H9 (cell line): Measurements from ENCODE around the gene MARCHF10. TPM values are rescaled to one million over a fixed set of nuclear protein-coding genes. Genes with fewer than 3 reads are reported as not detected.

Experiments used
- DNase-seq: peaks from one replicate; pipeline ENCODE4 v3.0.0-alpha.2; 2017
- H2AFZ ChIP-seq: one replicate; pipeline ENCODE4 v1.6.1; 2013; ENCODE audit warnings: mild to moderate bottlenecking, low read length, control low read depth, moderate library complexity
- H2AK5ac ChIP-seq: 2 replicates; pipeline ENCODE4 v1.6.1; 2013; ENCODE audit warnings: low read length, control low read depth, mixed read lengths; ENCODE audit not compliant: insufficient read length
- H2BK120ac ChIP-seq: one replicate; pipeline ENCODE4 v1.6.1; 2013; ENCODE audit warnings: low read depth, mild to moderate bottlenecking, low read length, control low read depth, inconsistent platforms; ENCODE audit not compliant: poor library complexity, severe bottlenecking
- H2BK12ac ChIP-seq: 2 replicates; pipeline ENCODE4 v1.6.1; 2013; ENCODE audit warnings: low read length, control low read depth, mixed read lengths, low read depth; ENCODE audit not compliant: insufficient read length
- H2BK15ac ChIP-seq: 2 replicates; pipeline ENCODE4 v1.6.1; 2013; ENCODE audit warnings: low read depth, low read length, control low read depth
- H2BK20ac ChIP-seq: one replicate; pipeline ENCODE4 v1.6.1; 2013; ENCODE audit warnings: low read depth, mild to moderate bottlenecking, low read length, control low read depth, inconsistent platforms; ENCODE audit not compliant: poor library complexity, severe bottlenecking
- H2BK5ac ChIP-seq: 2 replicates; pipeline ENCODE4 v1.6.1; 2013; ENCODE audit warnings: low read length, control low read depth, mixed read lengths; ENCODE audit not compliant: insufficient read length
- H3K14ac ChIP-seq: 2 replicates; pipeline ENCODE4 v1.6.1; 2013; ENCODE audit warnings: low read length, control low read depth; ENCODE audit not compliant: insufficient read depth
- H3K18ac ChIP-seq: 2 replicates; pipeline ENCODE4 v1.6.1; 2013; ENCODE audit warnings: low read depth, mild to moderate bottlenecking, mixed read lengths, low read length, control low read depth; ENCODE audit not compliant: insufficient read length
- H3K23ac ChIP-seq: 2 replicates; pipeline ENCODE4 v1.6.1; 2013; ENCODE audit warnings: low read length, control low read depth, mixed read lengths, low read depth; ENCODE audit not compliant: insufficient read length
- H3K23me2 ChIP-seq: 2 replicates; pipeline ENCODE4 v1.6.1; 2013; ENCODE audit warnings: low read depth, mild to moderate bottlenecking, mixed read lengths, low read length, control low read depth; ENCODE audit not compliant: insufficient read length, poor library complexity, severe bottlenecking
- H3K27ac ChIP-seq: 2 replicates; pipeline ENCODE4 v1.5.1; 2013; ENCODE audit warnings: low read length, control low read depth, mixed read lengths, low read depth; ENCODE audit not compliant: insufficient read length
- H3K27me3 ChIP-seq: 2 replicates; pipeline ENCODE4 v1.6.1; 2013; ENCODE audit warnings: low read length, control low read depth, inconsistent platforms; ENCODE audit not compliant: insufficient read depth
- H3K4ac ChIP-seq: 2 replicates; pipeline ENCODE4 v1.6.1; 2013; ENCODE audit warnings: low read depth, mild to moderate bottlenecking, control low read depth, inconsistent platforms, low read length, moderate library complexity
- H3K4me1 ChIP-seq: 2 replicates; pipeline ENCODE4 v1.6.1; 2013; ENCODE audit warnings: low read length, control low read depth, inconsistent platforms; ENCODE audit not compliant: insufficient read depth
- H3K4me2 ChIP-seq: 2 replicates; pipeline ENCODE4 v1.6.1; 2013; ENCODE audit warnings: low read length, control low read depth, mixed read lengths; ENCODE audit not compliant: insufficient read length, insufficient read depth
- H3K56ac ChIP-seq: 2 replicates; pipeline ENCODE4 v1.6.1; 2013; ENCODE audit warnings: low read depth, mild to moderate bottlenecking, mixed read lengths, low read length, control low read depth; ENCODE audit not compliant: insufficient read length
- H3K79me1 ChIP-seq: 2 replicates; pipeline ENCODE4 v1.6.1; 2013; ENCODE audit warnings: low read depth, mild to moderate bottlenecking, moderate library complexity, low read length, control low read depth, inconsistent platforms; ENCODE audit not compliant: insufficient read depth, poor library complexity, severe bottlenecking
- H3K79me2 ChIP-seq: 2 replicates; pipeline ENCODE4 v1.6.1; 2013; ENCODE audit warnings: low read length, control low read depth, inconsistent platforms; ENCODE audit not compliant: insufficient read depth
- H3K9ac ChIP-seq: 2 replicates; pipeline ENCODE4 v1.6.1; 2013; ENCODE audit warnings: low read length, control low read depth, mixed read lengths; ENCODE audit not compliant: insufficient read length; ENCODE audit errors: extremely low read depth
- H3K9me3 ChIP-seq: one replicate; pipeline ENCODE4 v1.6.1; 2013; ENCODE audit warnings: low read depth, low read length, inconsistent platforms; ENCODE audit not compliant: control insufficient read depth
- H3T11ph ChIP-seq: one replicate; pipeline ENCODE4 v1.6.1; 2013; ENCODE audit warnings: mild to moderate bottlenecking, low read length, control low read depth, inconsistent platforms
- H4K20me1 ChIP-seq: one replicate; pipeline ENCODE4 v1.6.1; 2013; ENCODE audit not compliant: control insufficient read depth, insufficient read length, insufficient read depth
- H4K5ac ChIP-seq: 2 replicates; pipeline ENCODE4 v1.6.1; 2013; ENCODE audit warnings: low read depth, mild to moderate bottlenecking, mixed read lengths, low read length, control low read depth; ENCODE audit not compliant: insufficient read length
- H4K8ac ChIP-seq: replicated peaks from 2 replicates; pipeline ENCODE4 v1.6.1; 2013; ENCODE audit warnings: low read length, control low read depth, mixed read lengths, low read depth; ENCODE audit not compliant: insufficient read length
- H4K91ac ChIP-seq: 2 replicates; pipeline ENCODE4 v1.6.1; 2013; ENCODE audit warnings: low read depth, mild to moderate bottlenecking, moderate library complexity, mixed read lengths, low read length, control low read depth; ENCODE audit not compliant: insufficient read length
- H3K27ac Mint-ChIP-seq, 3 experiments: 2 replicates in 2 of 3; 3 replicates in 1 of 3; pipeline ENCODE4 v1.8.0; 2020 to 2021; ENCODE audit warnings: mixed read lengths in 3 of 3, mild to moderate bottlenecking in 1 of 3, moderate library complexity in 1 of 3
- H3K27me3 Mint-ChIP-seq: 2 replicates; pipeline ENCODE4 v1.8.0; 2021; ENCODE audit warnings: low read depth, mild to moderate bottlenecking, moderate library complexity, mixed read lengths
- H3K36me3 Mint-ChIP-seq, 3 experiments: 2 replicates in 2 of 3; 3 replicates in 1 of 3; pipeline ENCODE4 v1.8.0; 2020 to 2021; ENCODE audit warnings: low read depth in 3 of 3, mixed read lengths in 3 of 3; ENCODE audit not compliant: insufficient read depth in 1 of 3
- H3K4me1 Mint-ChIP-seq, 2 experiments: 2 replicates each; pipeline ENCODE4 v1.8.0; 2020; ENCODE audit warnings: mixed read lengths in 2 of 2
- H3K4me3 Mint-ChIP-seq, 2 experiments: 2 replicates in 1 of 2; 3 replicates in 1 of 2; pipeline ENCODE4 v1.8.0; 2020 to 2021; ENCODE audit warnings: mild to moderate bottlenecking in 2 of 2, mixed read lengths in 2 of 2, moderate library complexity in 1 of 2
- H3K9me3 Mint-ChIP-seq, 2 experiments: 2 replicates in 1 of 2; 3 replicates in 1 of 2; pipeline ENCODE4 v1.8.0; 2020; ENCODE audit warnings: mild to moderate bottlenecking in 2 of 2, mixed read lengths in 2 of 2, moderate library complexity in 1 of 2
- WGBS: extraction: QIAGEN DNeasy Blood & Tissue Kit; methylation state at CpG from one replicate; pipeline ENCODE4 v1.1.7; 2013; ENCODE audit warnings: missing lambda C conversion rate, low lambda C conversion rate, mixed read lengths; ENCODE audit not compliant: insufficient read length; ENCODE audit errors: extremely low coverage; 5-methylcytosine and 5-hydroxymethylcytosine counted together
- total RNA-seq: library from RNA; stranded (reverse); gene quantifications from 2 replicates; pipeline ENCODE4 v1.2.1, GENCODE V29; 2021
- TF ChIP-seq, protein P1 (sequence below): fragments of 200-600 bp; sonication (generic); conservative IDR thresholded peaks from 3 replicates; pipeline ENCODE4 v1.8.0; 2021; ENCODE audit warnings: antibody characterized with exemption, mild to moderate bottlenecking

MARCHF10 gene
- total RNA-seq, 1 experiment from 2014 or later = not detected

DNA sequence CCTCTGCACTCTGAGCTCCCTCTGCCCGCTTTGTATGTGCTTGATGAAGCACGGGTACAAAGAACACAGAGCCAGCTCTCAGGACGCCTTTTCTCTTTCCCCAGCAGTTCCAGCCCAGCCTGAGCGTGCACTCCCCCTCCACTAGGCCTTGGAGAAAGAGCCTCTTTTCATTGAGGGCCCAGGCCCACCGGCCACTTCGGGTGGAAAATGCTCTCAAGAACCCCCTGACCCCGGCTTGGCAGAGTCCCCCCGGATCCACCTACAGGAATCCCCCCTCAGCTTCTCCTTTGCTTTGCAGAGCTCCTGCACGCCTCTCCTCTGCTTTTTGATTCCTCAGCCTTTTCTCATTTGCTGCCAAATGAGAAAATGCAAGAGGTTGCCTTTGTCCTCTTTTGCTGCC lies 150.4 kb downstream of the MARCHF10 start:
- Histone ChIP-seq H3K23ac (no peak overlapping the region), H4K8ac (no peak overlapping the region), H3K23me2 (peaks cover 4% of the 10 kb centered on the region), H3K79me2 (no peaks in the 10 kb centered on the region), H4K20me1 (no peaks in the 10 kb centered on the region), H3K4me1 (no peaks in the 10 kb centered on the region; the same call in 1 of the 2 replicates), H3K79me1 (no peaks in the 10 kb centered on the region), H2AFZ (no peak overlapping the region), H3K9me3 (no peaks in the 10 kb centered on the region), H4K5ac (no peak overlapping the region), H3K4ac (no peak overlapping the region), H2BK12ac (no peak overlapping the region), H3K9ac (no peak overlapping the region), H3K4me2 (no peak overlapping the region), H2BK20ac (no peak overlapping the region), H3K27ac (no peak overlapping the region), H2BK15ac (no peak overlapping the region), H2BK120ac (no peak overlapping the region), H3K18ac (no peak overlapping the region), H4K91ac (no peak overlapping the region), H3K27me3 (no peaks in the 10 kb centered on the region), H3T11ph (no peak overlapping the region), H3K56ac (no peak overlapping the region), H2BK5ac (no peak overlapping the region), H3K14ac (no peak overlapping the region), H2AK5ac (no peak overlapping the region)
- Mint-ChIP-seq H3K4me3 (no peak overlapping the region), H3K36me3 (peaks cover 3 to 22% (median 12%) of the 10 kb centered on the region in 3 experiments), H3K27me3 (peaks cover 1% of the 10 kb centered on the region; the same call in 1 of the 2 replicates), H3K4me1 (peaks cover 8 to 22% of the 10 kb centered on the region in 2 experiments), H3K9me3 (peaks cover 9% of the 10 kb centered on the region in 2 experiments), H3K27ac (peak overlapping the region in 2 of 3 experiments; percentile 16 to 78; a peak in 2 of 7 replicates)
- no CpG with 5 or more reads among the region's 9 CpGs for WGBS
- TF ChIP-seq, protein P1, sequence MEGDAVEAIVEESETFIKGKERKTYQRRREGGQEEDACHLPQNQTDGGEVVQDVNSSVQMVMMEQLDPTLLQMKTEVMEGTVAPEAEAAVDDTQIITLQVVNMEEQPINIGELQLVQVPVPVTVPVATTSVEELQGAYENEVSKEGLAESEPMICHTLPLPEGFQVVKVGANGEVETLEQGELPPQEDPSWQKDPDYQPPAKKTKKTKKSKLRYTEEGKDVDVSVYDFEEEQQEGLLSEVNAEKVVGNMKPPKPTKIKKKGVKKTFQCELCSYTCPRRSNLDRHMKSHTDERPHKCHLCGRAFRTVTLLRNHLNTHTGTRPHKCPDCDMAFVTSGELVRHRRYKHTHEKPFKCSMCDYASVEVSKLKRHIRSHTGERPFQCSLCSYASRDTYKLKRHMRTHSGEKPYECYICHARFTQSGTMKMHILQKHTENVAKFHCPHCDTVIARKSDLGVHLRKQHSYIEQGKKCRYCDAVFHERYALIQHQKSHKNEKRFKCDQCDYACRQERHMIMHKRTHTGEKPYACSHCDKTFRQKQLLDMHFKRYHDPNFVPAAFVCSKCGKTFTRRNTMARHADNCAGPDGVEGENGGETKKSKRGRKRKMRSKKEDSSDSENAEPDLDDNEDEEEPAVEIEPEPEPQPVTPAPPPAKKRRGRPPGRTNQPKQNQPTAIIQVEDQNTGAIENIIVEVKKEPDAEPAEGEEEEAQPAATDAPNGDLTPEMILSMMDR = no peak
- no peak for DNase-seq
